IMR-90 (cell line): Measurements from ENCODE around the gene UBTD1. TPM values are rescaled to one million over a fixed set of nuclear protein-coding genes. Genes with fewer than 3 reads are reported as not detected.

Source experiments
- ATAC-seq: fragments of 200-7000 bp; cut with Tn5 transposase; 2 replicates; pipeline ENCODE4 v1.9.1; 2020; ENCODE audit warnings: low read depth, mild to moderate bottlenecking, moderate library complexity
- BruUV-seq: library from RNA; stranded (reverse); fragments of 400-500 nt; replicated peaks from 2 replicates; lab custom pipeline; 2021; lab: Mats Ljungman, UMichigan
- CTCF ChIA-PET: fragments of 300-600 bp; formaldehyde crosslinking; extraction: SDS; loops from one replicate; lab custom pipeline; 2021; ENCODE audit warnings: antibody characterized with exemption; lab: Yijun Ruan, JAX
- POLR2A ChIA-PET: fragments of 300-600 bp; sonication (Branson Sonifier 250); formaldehyde crosslinking; loops from one replicate; lab custom pipeline; 2022; ENCODE audit warnings: antibody characterized with exemption; ENCODE audit not compliant: unreplicated experiment; lab: Charles Lee
- DNase-seq: peaks from one replicate; pipeline ENCODE4 v3.0.0; 2013
- H2AFZ ChIP-seq: replicated peaks from 2 replicates; pipeline ENCODE3; 2013; ENCODE audit warnings: low read length, mild to moderate bottlenecking; ENCODE audit not compliant: poor library complexity
- H2AK5ac ChIP-seq: 2 replicates; pipeline ENCODE4 v1.6.1; 2013; ENCODE audit warnings: low read depth, low read length, inconsistent platforms
- H2AK9ac ChIP-seq: replicated peaks from 2 replicates; pipeline ENCODE3; 2013; ENCODE audit warnings: mild to moderate bottlenecking, low read depth, low read length, moderate library complexity; ENCODE audit not compliant: poor library complexity
- H2BK120ac ChIP-seq: 2 replicates; pipeline ENCODE4 v1.6.1; 2013; ENCODE audit warnings: low read depth, low read length, inconsistent platforms
- H2BK15ac ChIP-seq: 3 replicates; pipeline ENCODE4 v1.6.1; 2013; ENCODE audit warnings: low read depth, low read length, inconsistent platforms
- H2BK20ac ChIP-seq: 2 replicates; pipeline ENCODE4 v1.6.1; 2013; ENCODE audit warnings: low read depth, mild to moderate bottlenecking, inconsistent platforms, low read length, moderate library complexity
- H2BK5ac ChIP-seq: 2 replicates; pipeline ENCODE4 v1.6.1; 2013; ENCODE audit warnings: mild to moderate bottlenecking, low read depth, low read length, inconsistent platforms; ENCODE audit not compliant: poor library complexity, severe bottlenecking
- H3K14ac ChIP-seq: replicated peaks from 2 replicates; pipeline ENCODE4 v1.6.1; 2013; ENCODE audit warnings: low read depth, low read length, inconsistent platforms
- H3K18ac ChIP-seq: 2 replicates; pipeline ENCODE4 v1.6.1; 2013; ENCODE audit warnings: low read depth, low read length, control low read depth
- H3K23ac ChIP-seq: 2 replicates; pipeline ENCODE4 v1.6.1; 2013; ENCODE audit warnings: low read depth, low read length, inconsistent platforms
- H3K27ac ChIP-seq: 2 replicates; pipeline ENCODE4 v1.5.1; 2013; ENCODE audit warnings: mild to moderate bottlenecking, control low read depth, low read length; ENCODE audit not compliant: insufficient read depth
- H3K27me3 ChIP-seq: 2 replicates; pipeline ENCODE4 v1.6.1; 2013; ENCODE audit warnings: low read length; ENCODE audit not compliant: control insufficient read depth, insufficient read depth
- H3K36me3 ChIP-seq: 2 replicates; pipeline ENCODE4 v1.6.1; 2013; ENCODE audit warnings: low read length, mixed read lengths; ENCODE audit not compliant: control insufficient read depth, insufficient read depth
- H3K4ac ChIP-seq: 2 replicates; pipeline ENCODE4 v1.6.1; 2013; ENCODE audit warnings: low read depth, low read length, inconsistent platforms
- H3K4me1 ChIP-seq: 2 replicates; pipeline ENCODE4 v1.6.1; 2013; ENCODE audit warnings: low read length, mixed read lengths; ENCODE audit not compliant: control insufficient read depth, insufficient read depth
- H3K4me2 ChIP-seq: 2 replicates; pipeline ENCODE4 v1.6.1; 2013; ENCODE audit warnings: low read depth, mild to moderate bottlenecking, control low read depth, low read length, moderate library complexity
- H3K4me3 ChIP-seq: 2 replicates; pipeline ENCODE4 v1.5.1; 2013; ENCODE audit warnings: low read depth, mild to moderate bottlenecking, control low read depth, low read length, moderate library complexity; ENCODE audit not compliant: insufficient read depth
- H3K56ac ChIP-seq: 2 replicates; pipeline ENCODE4 v1.6.1; 2013; ENCODE audit warnings: low read length, inconsistent platforms; ENCODE audit not compliant: insufficient read depth; ENCODE audit errors: extremely low read depth
- H3K79me1 ChIP-seq, 2 experiments: 2 replicates each; pipeline ENCODE4 v1.6.1; 2013; ENCODE audit warnings: low read length in 2 of 2, inconsistent platforms in 1 of 2, low read depth in 1 of 2
- H3K9ac ChIP-seq: 2 replicates; pipeline ENCODE4 v1.6.1; 2013; ENCODE audit warnings: low read depth, low read length, control low read depth
- H3K9me1 ChIP-seq: 2 replicates; pipeline ENCODE4 v1.6.1; 2013; ENCODE audit warnings: low read length, inconsistent platforms; ENCODE audit not compliant: insufficient read depth
- H3K9me3 ChIP-seq: 2 replicates; pipeline ENCODE4 v1.6.1; 2013; ENCODE audit warnings: low read length; ENCODE audit not compliant: control insufficient read depth, insufficient read depth
- H4K20me1 ChIP-seq: 2 replicates; pipeline ENCODE4 v1.6.1; 2013; ENCODE audit warnings: low read length, inconsistent platforms; ENCODE audit not compliant: insufficient read depth
- H4K5ac ChIP-seq: 2 replicates; pipeline ENCODE4 v1.6.1; 2013; ENCODE audit warnings: mild to moderate bottlenecking, low read depth, low read length, control low read depth
- H4K8ac ChIP-seq, 2 experiments: 2 replicates each; pipeline ENCODE4 v1.6.1; 2013; ENCODE audit warnings: low read depth in 2 of 2, low read length in 2 of 2, control low read depth in 1 of 2, inconsistent platforms in 1 of 2
- H4K91ac ChIP-seq: 2 replicates; pipeline ENCODE4 v1.6.1; 2013; ENCODE audit warnings: low read depth, low read length, inconsistent platforms; ENCODE audit not compliant: insufficient read depth
- BHLHE40 ChIP-seq: fragments of 150-350 bp; IDR thresholded peaks from 2 replicates; pipeline ENCODE4 v1.6.1; 2016; ENCODE audit warnings: mild to moderate bottlenecking, low read depth, low read length
- CEBPB ChIP-seq: IDR thresholded peaks from 2 replicates; pipeline ENCODE4 v1.6.1; 2012; ENCODE audit warnings: low read depth, low read length, improper control_type of control experiment
- CHD1 ChIP-seq: IDR thresholded peaks from 2 replicates; pipeline ENCODE4 v1.6.1; 2012; ENCODE audit warnings: low read depth, low read length, improper control_type of control experiment
- CTCF ChIP-seq: conservative IDR thresholded peaks from 2 replicates; pipeline ENCODE4 v1.5.1; 2012; ENCODE audit warnings: mild to moderate bottlenecking, low read depth, low read length, improper control_type of control experiment
- FOS ChIP-seq: fragments of 150-350 bp; IDR thresholded peaks from 2 replicates; pipeline ENCODE4 v1.6.1; 2016; ENCODE audit warnings: low read depth, low read length
- MAFK ChIP-seq: IDR thresholded peaks from 2 replicates; pipeline ENCODE4 v1.6.1; 2012; ENCODE audit warnings: low read depth, low read length, improper control_type of control experiment
- MAZ ChIP-seq: IDR thresholded peaks from 2 replicates; pipeline ENCODE4 v1.6.1; 2012; ENCODE audit warnings: low read depth, mild to moderate bottlenecking, low read length, improper control_type of control experiment, moderate library complexity, borderline replicate concordance
- MXI1 ChIP-seq: IDR thresholded peaks from 2 replicates; pipeline ENCODE4 v1.6.1; 2012; ENCODE audit warnings: low read depth, mild to moderate bottlenecking, low read length, moderate library complexity, borderline replicate concordance
- NFE2L2 ChIP-seq: fragments of 150-350 bp; IDR thresholded peaks from 2 replicates; pipeline ENCODE4 v1.6.1; 2016; ENCODE audit warnings: low read depth, mild to moderate bottlenecking, low read length
- POLR2A ChIP-seq: IDR thresholded peaks from 2 replicates; pipeline ENCODE4 v1.6.1; 2012; ENCODE audit warnings: mild to moderate bottlenecking, low read depth, low read length
- RAD21 ChIP-seq: IDR thresholded peaks from 2 replicates; pipeline ENCODE4 v1.6.1; 2012; ENCODE audit warnings: low read length, improper control_type of control experiment
- RCOR1 ChIP-seq: IDR thresholded peaks from 2 replicates; pipeline ENCODE4 v1.6.1; 2012; ENCODE audit warnings: mild to moderate bottlenecking, low read length, improper control_type of control experiment; ENCODE audit not compliant: insufficient replicate concordance
- RFX5 ChIP-seq: IDR thresholded peaks from 2 replicates; pipeline ENCODE4 v1.8.0; 2012; ENCODE audit warnings: low read depth, mild to moderate bottlenecking, low read length, moderate library complexity
- SMC3 ChIP-seq: fragments of 150-350 bp; IDR thresholded peaks from 2 replicates; pipeline ENCODE4 v1.6.1; 2016; ENCODE audit warnings: low read depth, mild to moderate bottlenecking, antibody characterized with exemption, low read length, moderate library complexity
- WGBS, 2 experiments: methylation state at CpG; one replicate each; pipeline versions ENCODE4 v1.1.5 to v1.1.7; 2013; ENCODE audit warnings: missing lambda C conversion rate in 2 of 2; ENCODE audit not compliant: insufficient read length in 1 of 2; ENCODE audit errors: extremely low coverage in 2 of 2; 5-methylcytosine and 5-hydroxymethylcytosine counted together
- dilution Hi-C: fragments of 300-500 bp; cut with HindIII; formaldehyde crosslinking; loops from one replicate; pipeline ENCODE4 v1.14.3; 2018; ENCODE audit warnings: low sequenced_read_pairs; ENCODE audit not compliant: unreplicated experiment
- in situ Hi-C: fragments of 300-500 bp; cut with MboI; formaldehyde crosslinking; loops from 3 replicates; pipeline ENCODE4 v1.14.3; 2019; ENCODE audit warnings: low sequenced_read_pairs, inconsistent platforms, mixed read lengths
- intact Hi-C: fragments of 100-400 bp; cut with micrococcal nuclease; formaldehyde crosslinking; loops from 2 replicates; pipeline ENCODE4 v1.10.0; 2022
- polyA plus RNA-seq, 3 experiments: library from polyadenylated mRNA; depleted of rRNA; stranded (reverse); fragments of >200 nt; gene quantifications; 2 replicates each; pipeline ENCODE4 v1.2.3, GENCODE V29; 2012; ENCODE audit warnings: low replicate concordance in 1 of 3
- total RNA-seq: library from RNA; depleted of rRNA; stranded (reverse); fragments of >200 nt; gene quantifications from 2 replicates; pipeline ENCODE4 v1.2.3, GENCODE V29; 2012
- TF ChIP-seq, protein P1 (sequence below): fragments of 150-350 bp; IDR thresholded peaks from 2 replicates; pipeline ENCODE4 v1.6.1; 2017; ENCODE audit warnings: mild to moderate bottlenecking, antibody characterized with exemption, low read length, low read depth
- TF ChIP-seq, protein P2 (sequence below): fragments of 150-350 bp; IDR thresholded peaks from 2 replicates; pipeline ENCODE4 v1.6.1; 2016; ENCODE audit warnings: low read depth, mild to moderate bottlenecking, low read length, moderate library complexity, borderline replicate concordance

Gene UBTD1
- total and polyA plus RNA-seq, 2 of the 4 experiments (the other 2 are of a cell fraction), result 21.9 to 44.9 TPM

- Histone ChIP-seq H2AFZ (no peak overlapping the region), H3K27me3 (no peaks in the 10 kb centered on the region), H3K4me3 (no peak overlapping the region), H3K36me3 (peaks cover 5% of the 10 kb centered on the region), H3K4me1 (no peaks in the 10 kb centered on the region), H4K5ac (no peak overlapping the region), H3K4ac (no peak overlapping the region), H2AK5ac (no peak overlapping the region), H3K23ac (no peak overlapping the region), H2BK20ac (no peak overlapping the region), H2BK15ac (no peak overlapping the region), H3K27ac (no peak overlapping the region), H3K18ac (no peak overlapping the region), H2AK9ac (no peak overlapping the region), H3K14ac (no peak overlapping the region), H3K79me1 (no peaks in the 10 kb centered on the region), H4K91ac (no peak overlapping the region), H3K9ac (no peak overlapping the region), H3K9me1 (no peaks in the 10 kb centered on the region; the same call in 1 of the 2 replicates), H3K9me3 (no peaks in the 10 kb centered on the region), H4K8ac (no peak overlapping the region), H3K4me2 (no peak overlapping the region), H3K56ac (no peak overlapping the region), H2BK120ac (no peak overlapping the region), H2BK5ac (no peak overlapping the region), H4K20me1 (no peaks in the 10 kb centered on the region)
- in situ Hi-C loops, result no loop called here
- intact Hi-C loops, result no loop called here
- POLR2A ChIA-PET, result no interaction called here
- CTCF ChIA-PET, result no interaction called here
- no CpG with 5 or more reads among the region's 4 CpGs for WGBS, 2 experiments
- dilution Hi-C loops, result no loop called here
- no peak for DNase-seq
- BruUV-seq, result no TSS peak
- TF ChIP-seq POLR2A, result no peak
- TF ChIP-seq BHLHE40, result no peak
- TF ChIP-seq MXI1, result no peak
- TF ChIP-seq, protein P1, sequence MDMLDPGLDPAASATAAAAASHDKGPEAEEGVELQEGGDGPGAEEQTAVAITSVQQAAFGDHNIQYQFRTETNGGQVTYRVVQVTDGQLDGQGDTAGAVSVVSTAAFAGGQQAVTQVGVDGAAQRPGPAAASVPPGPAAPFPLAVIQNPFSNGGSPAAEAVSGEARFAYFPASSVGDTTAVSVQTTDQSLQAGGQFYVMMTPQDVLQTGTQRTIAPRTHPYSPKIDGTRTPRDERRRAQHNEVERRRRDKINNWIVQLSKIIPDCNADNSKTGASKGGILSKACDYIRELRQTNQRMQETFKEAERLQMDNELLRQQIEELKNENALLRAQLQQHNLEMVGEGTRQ, result no peak
- TF ChIP-seq NFE2L2, result no peak
- TF ChIP-seq RFX5, result no peak
- TF ChIP-seq MAFK, result no peak
- TF ChIP-seq RCOR1, result no peak
- no peak for TF ChIP-seq CHD1
- TF ChIP-seq RAD21, result no peak
- no peak for TF ChIP-seq CTCF
- TF ChIP-seq FOS, result no peak
- no peak for TF ChIP-seq MAZ
- no peak for TF ChIP-seq SMC3
- TF ChIP-seq CEBPB, result no peak
- TF ChIP-seq, protein P2, sequence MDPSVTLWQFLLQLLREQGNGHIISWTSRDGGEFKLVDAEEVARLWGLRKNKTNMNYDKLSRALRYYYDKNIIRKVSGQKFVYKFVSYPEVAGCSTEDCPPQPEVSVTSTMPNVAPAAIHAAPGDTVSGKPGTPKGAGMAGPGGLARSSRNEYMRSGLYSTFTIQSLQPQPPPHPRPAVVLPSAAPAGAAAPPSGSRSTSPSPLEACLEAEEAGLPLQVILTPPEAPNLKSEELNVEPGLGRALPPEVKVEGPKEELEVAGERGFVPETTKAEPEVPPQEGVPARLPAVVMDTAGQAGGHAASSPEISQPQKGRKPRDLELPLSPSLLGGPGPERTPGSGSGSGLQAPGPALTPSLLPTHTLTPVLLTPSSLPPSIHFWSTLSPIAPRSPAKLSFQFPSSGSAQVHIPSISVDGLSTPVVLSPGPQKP, result no peak
- ATAC-seq, result no peak
Observed at GRCh38 chr10:97618285-97618684, 119.6 kb downstream of the UBTD1 start.
